Endodermal cell (in vitro differentiated cells): ENCODE data around the gene KIAA1217. TPM values are rescaled to one million over a fixed set of nuclear protein-coding genes. Genes with fewer than 3 reads are reported as not detected.

Experiments
- DNase-seq: peaks from one replicate; pipeline ENCODE4 v3.0.0-alpha.2; 2017
- H3K27ac ChIP-seq: 2 replicates; pipeline ENCODE4 v1.5.1; 2013; ENCODE audit warnings: mild to moderate bottlenecking, low read depth, low read length, moderate library complexity
- H3K27me3 ChIP-seq: 2 replicates; pipeline ENCODE4 v1.6.1; 2013; ENCODE audit warnings: mild to moderate bottlenecking, low read length, moderate library complexity; ENCODE audit not compliant: insufficient read depth, control insufficient read depth, poor library complexity, severe bottlenecking
- H3K36me3 ChIP-seq: 2 replicates; pipeline ENCODE4 v1.7.0; 2013; ENCODE audit warnings: mild to moderate bottlenecking, low read length, moderate library complexity; ENCODE audit not compliant: control insufficient read depth, insufficient read depth
- H3K4me1 ChIP-seq: one replicate; pipeline ENCODE4 v1.7.0; 2013; ENCODE audit warnings: low read length; ENCODE audit not compliant: control insufficient read depth, insufficient read depth
- H3K4me3 ChIP-seq: 2 replicates; pipeline ENCODE4 v1.5.1; 2013; ENCODE audit warnings: mild to moderate bottlenecking, low read length, moderate library complexity
- H3K9ac ChIP-seq: 2 replicates; pipeline ENCODE4 v1.6.1; 2013; ENCODE audit warnings: mild to moderate bottlenecking, low read length, moderate library complexity; ENCODE audit not compliant: poor library complexity, severe bottlenecking; ENCODE audit errors: extremely low read depth
- H3K9me3 ChIP-seq: 2 replicates; pipeline ENCODE4 v1.6.1; 2013; ENCODE audit warnings: mild to moderate bottlenecking, low read length, moderate library complexity; ENCODE audit not compliant: control insufficient read depth
- H3K27ac Mint-ChIP-seq: 2 replicates; pipeline ENCODE4 v1.8.0; 2020; ENCODE audit warnings: mixed read lengths
- H3K27me3 Mint-ChIP-seq: 2 replicates; pipeline ENCODE4 v1.8.0; 2021; ENCODE audit warnings: mild to moderate bottlenecking, mixed read lengths; ENCODE audit not compliant: insufficient read depth
- H3K36me3 Mint-ChIP-seq: 2 replicates; pipeline ENCODE4 v1.8.0; 2020; ENCODE audit warnings: low read depth, mixed read lengths
- H3K4me1 Mint-ChIP-seq: 2 replicates; pipeline ENCODE4 v1.8.0; 2020; ENCODE audit warnings: mixed read lengths
- H3K4me3 Mint-ChIP-seq: 2 replicates; pipeline ENCODE4 v1.8.0; 2020; ENCODE audit warnings: mild to moderate bottlenecking, moderate library complexity, mixed read lengths
- H3K9me3 Mint-ChIP-seq: 2 replicates; pipeline ENCODE4 v1.8.0; 2020; ENCODE audit warnings: mild to moderate bottlenecking, mixed read lengths
- WGBS, 2 experiments: methylation state at CpG; one replicate each; pipeline versions ENCODE4 v1.1.5 to v1.1.7; 2013; ENCODE audit warnings: missing lambda C conversion rate in 2 of 2, mixed read lengths in 1 of 2; ENCODE audit not compliant: insufficient coverage in 1 of 2, insufficient read length in 1 of 2; 5-methylcytosine and 5-hydroxymethylcytosine counted together
- total RNA-seq, 2 donors: library from RNA; stranded (reverse); fragmentation: NEBNext Ultra II Directional in 1 of 2; extraction: Animal tissue kit (Norgen Biotek cat#: 25700) in 1 of 2; gene quantifications; 2 replicates in 1 of 2; 3 replicates in 1 of 2; pipeline ENCODE4 v1.2.1, GENCODE V29; 2021
- TF ChIP-seq, protein P1 (sequence below): fragments of 200-600 bp; sonication (generic); conservative IDR thresholded peaks from 2 replicates; pipeline ENCODE4 v1.5.0; 2021; ENCODE audit warnings: antibody characterized with exemption, mild to moderate bottlenecking

Gene KIAA1217
- total RNA-seq, 2 donors from 2014 or later, result 25.4 to 27.2 TPM

DNA sequence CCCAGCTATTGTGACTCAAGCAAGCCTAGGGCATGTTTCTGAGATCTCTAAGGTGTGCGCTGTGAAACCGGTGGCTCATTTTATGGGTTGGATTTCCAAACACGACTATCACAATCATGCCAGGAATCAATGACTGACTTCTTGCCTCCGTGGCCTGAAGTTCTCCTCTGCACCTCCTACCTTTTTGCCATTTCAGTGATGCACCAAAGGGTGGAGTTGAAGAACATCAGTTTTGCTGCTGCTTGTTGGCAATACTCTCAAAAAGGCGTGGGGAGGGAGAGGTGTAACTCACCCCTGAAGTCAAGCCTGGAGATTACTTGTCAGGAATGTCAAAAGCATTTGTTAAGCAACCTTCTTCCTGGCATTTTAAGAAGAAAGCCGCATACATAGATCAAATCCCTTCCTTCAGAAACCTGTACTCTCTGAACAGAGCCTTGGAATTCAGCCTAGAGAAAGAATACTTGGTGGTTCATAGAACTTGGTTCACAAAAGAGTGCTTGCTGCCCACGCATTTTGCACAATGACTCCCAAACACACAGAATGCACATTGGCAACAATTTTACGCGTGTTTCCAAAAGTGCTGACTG, 41.0 kb downstream of the KIAA1217 start:
- peaks cover 12% of the 10 kb centered on the region for H3K4me1 Mint-ChIP-seq
- H3K27me3 Mint-ChIP-seq, result no peaks in the 10 kb centered on the region

DNA sequence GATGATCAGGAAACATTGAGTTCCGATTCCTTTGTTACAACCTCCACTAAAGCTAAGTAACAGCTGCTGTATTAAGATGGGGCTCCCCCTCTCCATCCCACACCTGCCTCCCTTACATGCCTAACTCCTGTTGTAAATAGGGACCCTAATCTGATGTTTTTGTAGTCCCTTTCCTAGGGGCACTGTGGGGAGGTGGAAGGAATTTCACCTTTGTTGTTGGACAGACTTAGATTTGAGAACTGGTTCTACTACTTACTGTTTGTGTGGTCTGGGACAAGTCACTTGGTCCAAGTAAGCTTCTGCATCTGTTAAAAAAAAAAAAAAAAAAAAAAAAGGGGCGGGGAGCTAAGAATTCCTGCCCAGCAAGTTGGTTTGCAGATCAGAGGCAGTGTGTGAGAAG, 42.6 kb downstream of the KIAA1217 start:
- Histone ChIP-seq H3K9ac (no peak overlapping the region), H3K27me3 (no peaks in the 10 kb centered on the region), H3K27ac (no peak overlapping the region), H3K9me3 (no peaks in the 10 kb centered on the region), H3K4me3 (no peak overlapping the region), H3K4me1 (peaks cover 14% of the 10 kb centered on the region), H3K36me3 (no peaks in the 10 kb centered on the region)
- no peaks in the 10 kb centered on the region for H3K27me3 Mint-ChIP-seq
- H3K36me3 Mint-ChIP-seq, result no peaks in the 10 kb centered on the region
- TF ChIP-seq, protein P1, sequence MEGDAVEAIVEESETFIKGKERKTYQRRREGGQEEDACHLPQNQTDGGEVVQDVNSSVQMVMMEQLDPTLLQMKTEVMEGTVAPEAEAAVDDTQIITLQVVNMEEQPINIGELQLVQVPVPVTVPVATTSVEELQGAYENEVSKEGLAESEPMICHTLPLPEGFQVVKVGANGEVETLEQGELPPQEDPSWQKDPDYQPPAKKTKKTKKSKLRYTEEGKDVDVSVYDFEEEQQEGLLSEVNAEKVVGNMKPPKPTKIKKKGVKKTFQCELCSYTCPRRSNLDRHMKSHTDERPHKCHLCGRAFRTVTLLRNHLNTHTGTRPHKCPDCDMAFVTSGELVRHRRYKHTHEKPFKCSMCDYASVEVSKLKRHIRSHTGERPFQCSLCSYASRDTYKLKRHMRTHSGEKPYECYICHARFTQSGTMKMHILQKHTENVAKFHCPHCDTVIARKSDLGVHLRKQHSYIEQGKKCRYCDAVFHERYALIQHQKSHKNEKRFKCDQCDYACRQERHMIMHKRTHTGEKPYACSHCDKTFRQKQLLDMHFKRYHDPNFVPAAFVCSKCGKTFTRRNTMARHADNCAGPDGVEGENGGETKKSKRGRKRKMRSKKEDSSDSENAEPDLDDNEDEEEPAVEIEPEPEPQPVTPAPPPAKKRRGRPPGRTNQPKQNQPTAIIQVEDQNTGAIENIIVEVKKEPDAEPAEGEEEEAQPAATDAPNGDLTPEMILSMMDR, result no peak
- no peak overlapping the region for H3K27ac Mint-ChIP-seq
- no peaks in the 10 kb centered on the region for H3K9me3 Mint-ChIP-seq
- H3K4me3 Mint-ChIP-seq, result no peak overlapping the region
- peak; percentile 55 for DNase-seq
- WGBS, 2 experiments, result 83 to 100% methylated on average over 1 to 2 of the region's 2 CpGs
- H3K4me1 Mint-ChIP-seq, result peaks cover 28% of the 10 kb centered on the region

More for the DNA sequence above, 41.0 kb downstream of the KIAA1217 start:
- no peaks in the 10 kb centered on the region for H3K9me3 Mint-ChIP-seq
- Histone ChIP-seq H3K27me3 (no peaks in the 10 kb centered on the region), H3K36me3 (no peaks in the 10 kb centered on the region), H3K9me3 (no peaks in the 10 kb centered on the region), H3K9ac (no peak overlapping the region), H3K27ac (no peak overlapping the region), H3K4me3 (no peak overlapping the region), H3K4me1 (peaks cover 7% of the 10 kb centered on the region)
- peak overlapping the region; percentile 5 for H3K27ac Mint-ChIP-seq
- TF ChIP-seq, protein P1, result no peak
- WGBS, 2 experiments, result 89 to 90% methylated on average over 7 to 9 of the region's 9 CpGs
- no peak overlapping the region for H3K4me3 Mint-ChIP-seq
- no peak for DNase-seq
- no peaks in the 10 kb centered on the region for H3K36me3 Mint-ChIP-seq

DNA sequence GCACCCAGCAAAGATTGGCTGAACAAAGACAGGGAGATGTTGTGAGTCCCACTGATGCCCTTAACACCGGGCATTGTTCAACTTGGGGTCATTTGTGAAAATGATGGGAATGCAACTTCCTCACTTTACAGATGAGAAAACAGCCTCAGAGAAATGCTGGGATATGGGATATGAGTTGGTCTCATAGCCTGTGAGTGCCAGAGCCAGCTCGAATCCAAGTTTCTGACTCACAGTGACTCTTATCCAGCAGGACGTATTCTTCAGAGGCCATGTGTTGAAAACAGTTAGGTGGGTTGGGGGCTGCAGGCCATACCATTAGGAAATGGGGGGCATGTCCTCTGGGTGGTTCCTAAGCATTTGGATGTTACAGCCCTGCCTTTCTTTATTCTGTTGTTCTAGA, 45.2 kb downstream of the KIAA1217 start:
- Histone ChIP-seq H3K4me3 (no peak overlapping the region), H3K27ac (no peak overlapping the region), H3K9me3 (no peaks in the 10 kb centered on the region), H3K27me3 (no peaks in the 10 kb centered on the region), H3K9ac (no peak overlapping the region), H3K36me3 (no peaks in the 10 kb centered on the region), H3K4me1 (peaks cover 14% of the 10 kb centered on the region)
- DNase-seq, result no peak
- no peak overlapping the region for H3K27ac Mint-ChIP-seq
- H3K36me3 Mint-ChIP-seq, result peaks cover 4% of the 10 kb centered on the region
- no peaks in the 10 kb centered on the region for H3K27me3 Mint-ChIP-seq
- TF ChIP-seq, protein P1, result no peak
- no peak overlapping the region for H3K4me3 Mint-ChIP-seq
- 85 to 92% methylated on average over 2 to 3 of the region's 3 CpGs for WGBS, 2 experiments
- H3K9me3 Mint-ChIP-seq, result no peaks in the 10 kb centered on the region
- H3K4me1 Mint-ChIP-seq, result peaks cover 31% of the 10 kb centered on the region
